Mesendoderm (in vitro differentiated cells): Measurements from ENCODE around the gene BET1L.

ENCODE experiments used
- DNase-seq: peaks from one replicate; pipeline ENCODE4 v3.0.0; 2013
- H2AK5ac ChIP-seq: 2 replicates; pipeline ENCODE4 v1.6.1; 2013; ENCODE audit warnings: low read length, inconsistent platforms
- H2BK120ac ChIP-seq: 2 replicates; pipeline ENCODE4 v1.6.1; 2013; ENCODE audit warnings: low read depth, mild to moderate bottlenecking, low read length, moderate library complexity, mixed read lengths
- H2BK15ac ChIP-seq: replicated peaks from 2 replicates; pipeline ENCODE4 v1.6.1; 2013; ENCODE audit warnings: low read depth, mild to moderate bottlenecking, moderate library complexity
- H2BK5ac ChIP-seq: 2 replicates; pipeline ENCODE4 v1.6.1; 2013; ENCODE audit warnings: low read length, inconsistent platforms
- H3K18ac ChIP-seq: 2 replicates; pipeline ENCODE4 v1.6.1; 2013; ENCODE audit warnings: mild to moderate bottlenecking, low read length, mixed read lengths
- H3K23ac ChIP-seq: one replicate; pipeline ENCODE4 v1.6.1; 2013; ENCODE audit warnings: low read length
- H3K27ac ChIP-seq: 2 replicates; pipeline ENCODE4 v1.5.1; 2013; ENCODE audit warnings: low read depth, mild to moderate bottlenecking, inconsistent platforms, low read length, moderate library complexity
- H3K27me3 ChIP-seq: 2 replicates; pipeline ENCODE4 v1.6.1; 2013; ENCODE audit warnings: low read length, control low read depth, mild to moderate bottlenecking, inconsistent platforms; ENCODE audit not compliant: insufficient read depth, poor library complexity
- H3K36me3 ChIP-seq: 2 replicates; pipeline ENCODE4 v1.6.1; 2013; ENCODE audit warnings: low read length, inconsistent platforms; ENCODE audit not compliant: control insufficient read depth, insufficient read depth
- H3K4ac ChIP-seq: one replicate; pipeline ENCODE4 v1.6.1; 2013; ENCODE audit warnings: low read depth, mild to moderate bottlenecking, low read length, moderate library complexity
- H3K4me1 ChIP-seq: 2 replicates; pipeline ENCODE4 v1.6.1; 2013; ENCODE audit warnings: low read depth, low read length, inconsistent platforms; ENCODE audit not compliant: control insufficient read depth
- H3K4me2 ChIP-seq: 2 replicates; pipeline ENCODE4 v1.6.1; 2013; ENCODE audit warnings: low read length
- H3K4me3 ChIP-seq: 2 replicates; pipeline ENCODE4 v1.5.1; 2013; ENCODE audit warnings: mild to moderate bottlenecking, low read length
- H3K56ac ChIP-seq: one replicate; pipeline ENCODE4 v1.6.1; 2013; ENCODE audit warnings: low read length
- H3K79me1 ChIP-seq: 2 replicates; pipeline ENCODE4 v1.6.1; 2013; ENCODE audit warnings: low read length, inconsistent platforms
- H3K79me2 ChIP-seq: 2 replicates; pipeline ENCODE4 v1.6.1; 2013; ENCODE audit warnings: mild to moderate bottlenecking, low read length; ENCODE audit not compliant: control insufficient read depth, insufficient read depth
- H3K9ac ChIP-seq: 2 replicates; pipeline ENCODE4 v1.6.1; 2013; ENCODE audit warnings: low read length, inconsistent platforms
- H4K5ac ChIP-seq: one replicate; pipeline ENCODE4 v1.6.1; 2013; ENCODE audit warnings: low read length
- H4K8ac ChIP-seq: one replicate; pipeline ENCODE4 v1.6.1; 2013; ENCODE audit warnings: low read depth, mild to moderate bottlenecking, control low read depth, low read length, moderate library complexity
- WGBS: extraction: QIAGEN DNeasy Blood & Tissue Kit; methylation state at CpG from one replicate; pipeline ENCODE4 v1.1.7; 2013; ENCODE audit warnings: low lambda C conversion rate, missing lambda C conversion rate; ENCODE audit not compliant: insufficient coverage; ENCODE audit errors: extremely low coverage; 5-methylcytosine and 5-hydroxymethylcytosine counted together

Gene BET1L

GRCh38 chr11:215581-216037, 8.4 kb upstream of the BET1L start:
- Histone ChIP-seq H3K9ac (no peak overlapping the region), H2BK15ac (no peak overlapping the region), H3K4me1 (no peaks in the 10 kb centered on the region), H3K4ac (no peak overlapping the region), H3K27ac (no peak overlapping the region), H3K56ac (no peak overlapping the region), H3K36me3 (peaks cover 21% of the 10 kb centered on the region), H2BK5ac (no peak overlapping the region), H2AK5ac (no peak overlapping the region), H3K23ac (no peak overlapping the region), H3K79me1 (peaks cover 11% of the 10 kb centered on the region), H4K5ac (no peak overlapping the region), H3K79me2 (peaks cover 3% of the 10 kb centered on the region), H3K27me3 (no peaks in the 10 kb centered on the region), H2BK120ac (no peak overlapping the region), H3K4me2 (no peak overlapping the region), H3K4me3 (no peak overlapping the region), H4K8ac (no peak overlapping the region), H3K18ac (no peak overlapping the region)
- peak; percentile 16 for DNase-seq
- WGBS: no CpG with 5 or more reads among the region's 4 CpGs

DNA sequence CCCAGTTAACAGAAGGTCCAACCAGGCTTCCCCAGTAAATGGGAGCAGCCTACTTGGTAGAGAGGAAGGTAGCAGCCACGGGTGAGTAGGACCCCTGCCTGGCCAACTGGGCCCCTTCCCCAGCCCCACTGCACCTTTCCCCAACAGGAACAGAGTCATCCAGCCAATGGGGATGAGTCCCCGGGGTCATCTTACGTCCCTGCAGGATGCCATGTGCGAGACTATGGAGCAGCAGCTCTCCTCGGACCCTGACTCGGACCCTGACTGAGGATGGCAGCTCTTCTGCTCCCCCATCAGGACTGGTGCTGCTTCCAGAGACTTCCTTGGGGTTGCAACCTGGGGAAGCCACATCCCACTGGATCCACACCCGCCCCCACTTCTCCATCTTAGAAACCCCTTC, 6.9 kb upstream of the BET1L start:
- no peak overlapping the region for H3K18ac ChIP-seq
- H3K36me3 ChIP-seq: peaks cover 25% of the 10 kb centered on the region
- no peak overlapping the region for H2AK5ac ChIP-seq
- no peak overlapping the region for H2BK15ac ChIP-seq
- H3K4ac ChIP-seq: no peak overlapping the region
- H3K4me3 ChIP-seq: no peak overlapping the region
- DNase-seq: no peak
- H4K5ac ChIP-seq: no peak overlapping the region
- H2BK5ac ChIP-seq: no peak overlapping the region
- no peak overlapping the region for H3K4me2 ChIP-seq
- peaks cover 18% of the 10 kb centered on the region for H3K79me2 ChIP-seq
- H3K4me1 ChIP-seq: peaks cover 6% of the 10 kb centered on the region
- H4K8ac ChIP-seq: no peak overlapping the region
- no peaks in the 10 kb centered on the region for H3K27me3 ChIP-seq
- H2BK120ac ChIP-seq: no peak overlapping the region
- WGBS: no CpG with 5 or more reads among the region's 7 CpGs
- H3K23ac ChIP-seq: no peak overlapping the region
- no peak overlapping the region for H3K27ac ChIP-seq
- peaks cover 26% of the 10 kb centered on the region for H3K79me1 ChIP-seq
- H3K9ac ChIP-seq: no peak overlapping the region
- H3K56ac ChIP-seq: no peak overlapping the region

DNA sequence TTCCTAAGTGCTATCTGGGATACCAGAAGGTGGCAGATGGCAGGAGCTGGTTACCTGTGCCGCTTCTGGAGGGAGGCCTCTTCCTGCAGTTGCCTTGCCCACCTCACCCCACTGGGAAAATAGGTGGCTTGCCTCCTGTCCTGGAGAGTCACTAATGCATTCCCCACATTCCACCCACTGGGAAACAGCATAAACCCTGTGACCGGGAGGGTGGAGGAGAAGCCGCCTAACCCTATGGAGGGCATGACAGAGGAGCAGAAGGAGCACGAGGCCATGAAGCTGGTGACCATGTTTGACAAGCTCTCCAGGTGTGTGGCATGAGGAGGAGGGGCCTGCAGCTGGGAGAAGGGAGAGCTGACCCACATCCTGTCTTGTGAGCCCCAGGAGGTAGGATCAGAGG, 5.9 kb upstream of the BET1L start:
- peaks cover 22% of the 10 kb centered on the region for H3K79me2 ChIP-seq
- no peak overlapping the region for H3K9ac ChIP-seq
- peak; percentile 15 for DNase-seq
- H3K27me3 ChIP-seq: no peaks in the 10 kb centered on the region
- WGBS: no CpG with 5 or more reads among the region's 4 CpGs
- H3K23ac ChIP-seq: no peak overlapping the region
- H3K4me1 ChIP-seq: peaks cover 6% of the 10 kb centered on the region
- H3K4me3 ChIP-seq: no peak overlapping the region
- peaks cover 29% of the 10 kb centered on the region for H3K79me1 ChIP-seq
- no peak overlapping the region for H2BK5ac ChIP-seq
- no peak overlapping the region for H2AK5ac ChIP-seq
- peaks cover 25% of the 10 kb centered on the region for H3K36me3 ChIP-seq
- no peak overlapping the region for H3K18ac ChIP-seq
- H2BK15ac ChIP-seq: no peak overlapping the region
- H4K8ac ChIP-seq: no peak overlapping the region
- no peak overlapping the region for H3K4ac ChIP-seq
- H3K4me2 ChIP-seq: no peak overlapping the region
- no peak overlapping the region for H3K27ac ChIP-seq
- no peak overlapping the region for H3K56ac ChIP-seq
- no peak overlapping the region for H4K5ac ChIP-seq
- no peak overlapping the region for H2BK120ac ChIP-seq

GRCh38 chr11:212150-213100, 5.2 kb upstream of the BET1L start:
- Histone ChIP-seq H3K4me2 (no peak overlapping the region), H4K8ac (no peak overlapping the region), H3K36me3 (peaks cover 25% of the 10 kb centered on the region)

GRCh38 chr11:211741-212140, 4.5 kb upstream of the BET1L start:
- no peak overlapping the region for H3K4me2 ChIP-seq
- H3K4me3 ChIP-seq: no peak overlapping the region
- DNase-seq: no peak
- H3K9ac ChIP-seq: no peak overlapping the region
- WGBS: no CpG with 5 or more reads among the region's 9 CpGs
- no peak overlapping the region for H2AK5ac ChIP-seq
- peaks cover 24% of the 10 kb centered on the region for H3K79me2 ChIP-seq
- H3K79me1 ChIP-seq: peaks cover 31% of the 10 kb centered on the region
- H4K8ac ChIP-seq: no peak overlapping the region
- H3K18ac ChIP-seq: no peak overlapping the region
- no peak overlapping the region for H3K56ac ChIP-seq
- H2BK120ac ChIP-seq: no peak overlapping the region
- no peak overlapping the region for H3K27ac ChIP-seq
- H3K36me3 ChIP-seq: peaks cover 25% of the 10 kb centered on the region
- H2BK15ac ChIP-seq: no peak overlapping the region
- peaks cover 6% of the 10 kb centered on the region for H3K4me1 ChIP-seq
- H4K5ac ChIP-seq: no peak overlapping the region
- H3K27me3 ChIP-seq: no peaks in the 10 kb centered on the region
- no peak overlapping the region for H2BK5ac ChIP-seq
- H3K23ac ChIP-seq: no peak overlapping the region
- H3K4ac ChIP-seq: no peak overlapping the region

More at GRCh38 chr11:212150-213100, 5.2 kb upstream of the BET1L start:
- no peaks in the 10 kb centered on the region for H3K27me3 ChIP-seq
- no peak for DNase-seq
- H3K18ac ChIP-seq: no peak overlapping the region
- no peak overlapping the region for H3K23ac ChIP-seq
- no peak overlapping the region for H2AK5ac ChIP-seq
- no peak overlapping the region for H2BK15ac ChIP-seq
- no peak overlapping the region for H3K4me3 ChIP-seq
- H3K79me2 ChIP-seq: peaks cover 22% of the 10 kb centered on the region
- no peak overlapping the region for H3K9ac ChIP-seq
- H2BK120ac ChIP-seq: no peak overlapping the region
- H4K5ac ChIP-seq: no peak overlapping the region
- WGBS: no CpG with 5 or more reads among the region's 17 CpGs
- H2BK5ac ChIP-seq: no peak overlapping the region
- H3K79me1 ChIP-seq: peaks cover 31% of the 10 kb centered on the region
- H3K56ac ChIP-seq: no peak overlapping the region
- H3K27ac ChIP-seq: no peak overlapping the region
- no peak overlapping the region for H3K4ac ChIP-seq
- peaks cover 6% of the 10 kb centered on the region for H3K4me1 ChIP-seq
